BLaER1 (cell line): ENCODE results near the gene CHCHD1.
"Not testable (repeated sequence)": the region's sequence is repeated elsewhere in the genome, so short reads cannot be mapped to it uniquely, and the experiment has no call there.

Experiments used
- H3K27ac ChIP-seq: shearing (Covaris generic); formaldehyde crosslinking; 2 replicates; pipeline ENCODE4 v1.8.1; 2022
- H3K27me3 ChIP-seq: shearing (Covaris generic); formaldehyde crosslinking; 2 replicates; pipeline ENCODE4 v1.8.1; 2022
- H3K36me3 ChIP-seq: shearing (Covaris generic); formaldehyde crosslinking; 2 replicates; pipeline ENCODE4 v1.8.1; 2022
- H3K4me1 ChIP-seq: shearing (Covaris generic); formaldehyde crosslinking; 2 replicates; pipeline ENCODE4 v1.8.1; 2022
- H3K4me2 ChIP-seq: shearing (Covaris generic); formaldehyde crosslinking; 2 replicates; pipeline ENCODE4 v1.8.1; 2022
- H3K4me3 ChIP-seq: shearing (Covaris generic); formaldehyde crosslinking; 2 replicates; pipeline ENCODE4 v1.8.1; 2022
- H3K9ac ChIP-seq: shearing (Covaris generic); formaldehyde crosslinking; 2 replicates; pipeline ENCODE4 v1.8.1; 2022
- H3K9me3 ChIP-seq: shearing (Covaris generic); formaldehyde crosslinking; 2 replicates; pipeline ENCODE4 v1.8.1; 2022
- H4K20me1 ChIP-seq: shearing (Covaris generic); formaldehyde crosslinking; 2 replicates; pipeline ENCODE4 v1.8.1; 2022
- Cebpa-rat ChIP-seq: shearing (Covaris generic); IDR thresholded peaks from 2 replicates; pipeline ENCODE4 v1.8.1; 2022

Gene CHCHD1

GRCh38 chr10:73781879-73782748 is at the start of gene CHCHD1:
Gene CHCHD1 (plus strand): TSS chr10:73782048. CDS start chr10:73782076, 28 bp downstream.
- Histone ChIP-seq H3K27me3 (no peaks in the 10 kb centered on the region), H3K4me3 (peak within 1 kb of the TSS; percentile 89), H3K27ac (peak within 1 kb of the TSS; percentile 94), H4K20me1 (peaks cover 68% of the 10 kb centered on the region), H3K4me2 (peak within 1 kb of the TSS; percentile 97), H3K36me3 (peaks cover 32% of the 10 kb centered on the region), H3K4me1 (peaks cover 76% of the 10 kb centered on the region), H3K9me3 (no peaks in the 10 kb centered on the region), H3K9ac (peak within 1 kb of the TSS; percentile 93)
- no peak for TF ChIP-seq Cebpa-rat

DNA sequence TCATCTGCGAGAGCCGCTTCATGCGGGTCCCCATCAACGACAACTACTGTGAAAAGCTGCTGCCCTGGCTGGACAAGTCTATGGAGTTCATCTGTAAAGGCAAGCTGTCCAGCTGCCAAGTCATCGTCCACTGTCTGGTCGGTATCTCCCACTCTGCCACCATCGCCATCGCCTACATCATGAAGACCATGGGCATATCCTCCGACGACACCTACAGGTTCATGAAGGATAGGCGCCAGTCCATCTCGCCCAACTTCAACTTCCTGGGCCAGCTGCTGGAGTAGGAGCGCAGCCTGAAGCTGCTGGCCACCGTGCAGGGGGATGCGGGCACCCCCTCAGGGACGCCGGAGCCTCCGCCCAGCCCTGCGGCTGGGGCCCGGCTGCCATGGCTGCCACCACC is 49.4 kb upstream of the CHCHD1 start:
- Histone ChIP-seq H3K9ac (no peak overlapping the region), H3K4me1 (peaks cover 12% of the 10 kb centered on the region), H4K20me1 (peaks cover 6% of the 10 kb centered on the region; the same call in 1 of the 2 replicates), H3K27ac (no peak overlapping the region), H3K9me3 (no peaks in the 10 kb centered on the region), H3K36me3 (peaks cover 47% of the 10 kb centered on the region), H3K4me3 (no peak overlapping the region), H3K27me3 (no peaks in the 10 kb centered on the region), H3K4me2 (no peak overlapping the region)
- no peak for TF ChIP-seq Cebpa-rat

GRCh38 chr10:73732931-73733623 is 48.8 kb upstream of the CHCHD1 start:
- Histone ChIP-seq H3K4me3 (no peak overlapping the region), H3K4me2 (no peak overlapping the region), H3K36me3 (peaks cover 46% of the 10 kb centered on the region), H3K27ac (no peak overlapping the region), H4K20me1 (peaks cover 6% of the 10 kb centered on the region; the same call in 1 of the 2 replicates), H3K9me3 (no peaks in the 10 kb centered on the region), H3K4me1 (peaks cover 12% of the 10 kb centered on the region), H3K27me3 (no peaks in the 10 kb centered on the region), H3K9ac (no peak overlapping the region)
- no peak for TF ChIP-seq Cebpa-rat

DNA sequence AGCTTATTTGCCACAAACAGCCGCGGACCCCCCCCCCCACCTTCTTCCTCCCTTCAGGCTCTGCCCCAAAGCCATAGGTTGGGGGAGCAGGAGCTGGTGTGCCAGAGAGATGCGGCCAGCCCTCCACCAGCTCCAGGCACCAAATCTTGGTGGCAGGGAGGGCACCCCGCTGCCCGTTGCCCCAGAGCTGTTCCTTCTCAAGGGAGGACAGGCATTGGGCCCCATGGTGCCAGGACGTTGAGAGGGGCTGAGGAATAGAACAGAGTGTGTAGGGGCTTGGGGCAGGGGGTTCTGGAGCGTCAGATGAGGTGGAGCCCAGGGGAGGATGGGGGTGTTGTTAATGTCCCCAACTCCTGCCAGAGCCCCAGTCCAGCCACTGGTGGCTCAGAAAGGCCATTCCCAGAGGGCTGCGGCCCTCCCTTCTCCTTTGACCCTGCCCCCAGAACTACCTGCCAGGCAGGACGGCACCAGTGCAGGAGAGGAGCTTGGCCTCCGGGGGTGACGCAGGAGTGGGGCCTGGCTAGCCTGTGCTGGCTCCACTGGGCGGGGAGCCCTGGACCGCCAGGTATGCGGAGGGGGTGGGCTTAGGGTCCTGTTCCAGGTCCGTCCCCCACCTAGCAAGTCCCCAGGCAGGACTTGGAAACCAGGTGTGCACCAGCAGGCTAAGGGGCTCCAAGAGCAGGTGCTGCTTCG is 47.7 kb upstream of the CHCHD1 start:
- Histone ChIP-seq H4K20me1 (peaks cover 6% of the 10 kb centered on the region; the same call in 1 of the 2 replicates), H3K9me3 (no peaks in the 10 kb centered on the region), H3K4me3 (no peak overlapping the region), H3K4me1 (peaks cover 12% of the 10 kb centered on the region), H3K27ac (no peak overlapping the region), H3K4me2 (no peak overlapping the region), H3K9ac (no peak overlapping the region), H3K27me3 (no peaks in the 10 kb centered on the region), H3K36me3 (peaks cover 42% of the 10 kb centered on the region)
- TF ChIP-seq Cebpa-rat = no peak

DNA sequence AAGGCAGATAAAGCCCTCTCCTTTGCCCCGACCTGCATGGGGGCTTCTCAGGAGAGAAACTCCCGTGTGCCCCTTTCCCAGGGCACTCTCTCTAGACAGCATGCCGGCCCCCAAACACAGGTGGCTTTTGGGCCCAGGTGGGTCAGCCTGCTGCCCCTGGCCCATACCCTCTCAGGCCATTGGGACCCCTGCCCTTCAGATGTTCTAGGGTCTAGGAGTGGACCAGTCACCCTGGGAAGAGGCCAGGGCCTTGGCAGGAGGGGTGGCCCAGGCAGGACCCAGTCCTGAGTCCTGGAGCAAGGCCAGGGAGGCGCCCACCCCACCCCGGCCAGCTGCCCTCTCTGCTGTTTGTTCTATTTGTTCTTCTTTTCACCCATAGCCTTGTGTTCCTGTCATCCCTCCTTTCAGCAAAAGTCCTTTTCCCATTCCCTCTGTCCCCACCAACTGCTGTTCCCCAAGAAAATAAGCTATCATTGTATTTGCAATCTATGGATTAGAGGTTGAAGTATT is 47.0 kb upstream of the CHCHD1 start:
- Histone ChIP-seq H3K4me2 (no peak overlapping the region), H3K9me3 (no peaks in the 10 kb centered on the region), H3K27me3 (no peaks in the 10 kb centered on the region), H3K27ac (no peak overlapping the region), H3K36me3 (peaks cover 42% of the 10 kb centered on the region), H3K4me1 (peaks cover 12% of the 10 kb centered on the region), H4K20me1 (peaks cover 6% of the 10 kb centered on the region; the same call in 1 of the 2 replicates), H3K4me3 (no peak overlapping the region), H3K9ac (no peak overlapping the region)
- TF ChIP-seq Cebpa-rat = no peak

GRCh38 chr10:73740501-73741254 is 41.2 kb upstream of the CHCHD1 start:
- Histone ChIP-seq H3K4me2 (peak overlapping the region; percentile 12; the same call in 1 of the 2 replicates), H3K4me1 (peaks cover 31% of the 10 kb centered on the region), H3K36me3 (peaks cover 35% of the 10 kb centered on the region)
- not testable (repeated sequence) for H3K27me3 ChIP-seq, H3K9ac ChIP-seq, H3K27ac ChIP-seq, H4K20me1 ChIP-seq, H3K4me3 ChIP-seq, H3K9me3 ChIP-seq

DNA sequence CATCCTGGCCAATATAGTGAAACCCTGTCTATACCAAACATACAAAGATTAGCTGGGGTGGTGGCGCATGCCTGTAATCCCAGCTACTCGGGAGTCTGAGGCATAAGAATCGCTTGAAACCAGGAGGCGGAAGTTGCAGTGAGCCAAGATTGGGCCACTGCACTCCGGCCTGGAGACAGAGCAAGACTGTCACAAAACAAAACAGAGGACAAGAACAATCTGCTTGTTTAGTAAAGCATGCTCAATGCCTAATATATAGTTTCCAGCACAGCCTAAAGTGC is 39.5 kb upstream of the CHCHD1 start:
- peaks cover 37% of the 10 kb centered on the region for H3K4me1 ChIP-seq
- TF ChIP-seq Cebpa-rat = no peak
- no peak overlapping the region for H3K9ac ChIP-seq
- H3K4me3 ChIP-seq = no peak overlapping the region
- peaks cover 43% of the 10 kb centered on the region for H3K36me3 ChIP-seq
- no peak overlapping the region for H3K27ac ChIP-seq
- H3K4me2 ChIP-seq = no peak overlapping the region
- H3K9me3 ChIP-seq = no peaks in the 10 kb centered on the region
- peaks cover 16% of the 10 kb centered on the region; the same call in 1 of the 2 replicates for H4K20me1 ChIP-seq
- no peaks in the 10 kb centered on the region for H3K27me3 ChIP-seq

DNA sequence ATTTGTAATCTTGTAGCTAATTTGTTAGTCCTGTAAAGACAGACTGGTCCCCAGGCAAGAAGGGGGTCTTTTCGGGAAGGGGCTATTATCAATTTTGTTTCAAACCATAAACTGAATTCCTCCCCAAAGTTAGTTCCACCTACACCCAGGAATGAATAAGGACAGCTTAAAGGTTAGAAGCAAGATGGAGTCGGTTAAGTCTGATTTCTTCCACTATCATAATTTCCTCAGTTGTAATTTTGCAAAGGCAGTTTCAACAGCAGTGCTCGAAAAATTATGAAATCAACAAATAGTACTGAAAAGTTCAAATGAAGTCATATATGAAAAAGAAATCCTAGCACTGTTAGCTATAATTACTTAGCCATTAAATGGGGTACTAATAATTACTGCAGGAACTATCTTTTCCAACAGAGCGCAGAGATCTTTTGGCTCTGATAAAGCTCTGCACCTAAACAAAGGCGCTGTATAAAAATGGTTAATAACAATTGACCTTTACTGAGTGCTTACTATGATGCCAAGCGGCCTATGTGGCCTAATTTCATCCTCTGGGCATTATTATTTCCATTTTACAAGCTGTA is 38.4 kb upstream of the CHCHD1 start:
- H3K36me3 ChIP-seq = peaks cover 48% of the 10 kb centered on the region
- H4K20me1 ChIP-seq = peaks cover 23% of the 10 kb centered on the region; the same call in 1 of the 2 replicates
- H3K9ac ChIP-seq = peak overlapping the region; percentile 91
- peak overlapping the region; percentile 89 for H3K4me2 ChIP-seq
- H3K4me3 ChIP-seq = peak overlapping the region; percentile 91
- no peaks in the 10 kb centered on the region for H3K9me3 ChIP-seq
- no peaks in the 10 kb centered on the region for H3K27me3 ChIP-seq
- no peak for TF ChIP-seq Cebpa-rat
- H3K4me1 ChIP-seq = peaks cover 37% of the 10 kb centered on the region
- peak overlapping the region; percentile 91 for H3K27ac ChIP-seq
